ENCODE measurements around the gene TP53INP2.

- no peak for TF ChIP-seq SETDB1 (CRISPR knock-in tag; IDR thresholded peaks at IDR 0.05; ENCODE audit: borderline replicate concordance)
- no peak for TF ChIP-seq TCF7 (IDR thresholded peaks at IDR 0.05; ENCODE audit: low read depth)
- no peak for TF ChIP-seq ZNF414 (CRISPR knock-in tag; IDR thresholded peaks at IDR 0.05)
- TF ChIP-seq RBFOX2 (IDR thresholded peaks at IDR 0.05; ENCODE audit: low read depth, low read length) = no peak; the same call in 1 of the 2 replicates
- TF ChIP-seq CEBPZ (IDR thresholded peaks at IDR 0.05; ENCODE audit: low read length) = no peak
- TF ChIP-seq ATF6 (CRISPR knock-in tag; conservative IDR thresholded peaks at IDR 0.05) = no peak
- no peak for TF ChIP-seq ZNF343 (CRISPR knock-in tag; IDR thresholded peaks at IDR 0.05)
These were observed 6.9 kb downstream of the TP53INP2 start for GRCh38 chr20:34710861-34711574.
